NCI-H2196 (cell line): ENCODE results near the gene CCL16.
"Not testable (repeated sequence)": the region's sequence is repeated elsewhere in the genome, so short reads cannot be mapped to it uniquely, and the experiment has no call there.

ENCODE experiments used
- DNase-seq: peaks from one replicate; lab custom pipeline; 2025; ENCODE audit not compliant: unreplicated experiment; lab: John Stamatoyannopoulos, UW

Gene CCL16

DNA sequence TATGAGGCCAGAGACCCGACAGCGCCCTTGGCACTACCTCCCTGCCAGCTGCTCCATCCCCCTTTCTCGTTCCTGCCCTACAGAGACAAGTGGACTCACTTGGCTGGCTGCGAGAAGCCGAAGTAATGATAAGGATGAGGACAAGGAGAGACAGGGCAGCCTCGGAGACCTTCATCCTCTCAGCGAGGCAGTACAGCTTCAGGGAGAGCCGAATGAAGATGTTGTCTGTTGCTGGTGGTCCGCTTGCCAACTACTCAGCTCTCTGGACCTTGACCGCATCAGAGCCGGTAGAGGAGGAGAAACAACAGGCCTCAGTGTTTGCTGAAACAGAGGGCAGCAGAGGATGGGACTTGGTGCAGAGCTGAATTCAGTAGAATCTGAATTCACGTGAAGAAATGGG lies at the start of gene CCL16:
Gene CCL16 (minus strand): TSS at position 252 of the 400 bp plus-strand sequence. CDS start 77 bp downstream, at position 175.
- DNase-seq: no peak

GRCh38 chr17:36030956-36031355 lies 49.7 kb upstream of the CCL16 start:
- no peak for DNase-seq

GRCh38 chr17:36027761-36028160 lies 46.5 kb upstream of the CCL16 start:
- no peak for DNase-seq

GRCh38 chr17:36024106-36024869 lies 43.0 kb upstream of the CCL16 start:
- no peak for DNase-seq

- no peak for DNase-seq
Measured at GRCh38 chr17:36019423-36019822, 38.1 kb upstream of the CCL16 start.

- no peak for DNase-seq
Measured at GRCh38 chr17:36017799-36018198, 36.5 kb upstream of the CCL16 start, which contains the start of gene CCL23. Gene CCL23 (minus strand): TSS chr17:36017972. CDS start chr17:36017897, 75 bp downstream.

DNA sequence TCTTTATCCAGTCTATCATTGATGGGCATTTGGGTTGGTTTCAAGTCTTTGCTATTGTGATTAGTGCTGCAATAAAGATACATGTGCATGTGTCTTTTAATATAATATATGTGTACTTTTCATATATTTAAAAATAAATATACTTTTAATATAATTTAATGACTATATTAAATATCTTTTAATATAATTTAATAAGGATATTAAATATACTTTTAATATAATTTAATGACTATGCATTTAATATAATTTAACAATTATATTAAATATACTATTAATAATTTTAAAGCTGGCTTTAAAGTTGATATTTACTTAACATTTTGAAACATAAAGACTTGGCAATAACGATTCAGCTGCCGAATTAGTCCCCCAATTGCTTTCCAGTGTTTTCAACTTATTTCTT lies 35.3 kb upstream of the CCL16 start:
- no peak for DNase-seq

GRCh38 chr17:36015895-36016294 lies 34.6 kb upstream of the CCL16 start:
- DNase-seq: not testable (repeated sequence)

DNA sequence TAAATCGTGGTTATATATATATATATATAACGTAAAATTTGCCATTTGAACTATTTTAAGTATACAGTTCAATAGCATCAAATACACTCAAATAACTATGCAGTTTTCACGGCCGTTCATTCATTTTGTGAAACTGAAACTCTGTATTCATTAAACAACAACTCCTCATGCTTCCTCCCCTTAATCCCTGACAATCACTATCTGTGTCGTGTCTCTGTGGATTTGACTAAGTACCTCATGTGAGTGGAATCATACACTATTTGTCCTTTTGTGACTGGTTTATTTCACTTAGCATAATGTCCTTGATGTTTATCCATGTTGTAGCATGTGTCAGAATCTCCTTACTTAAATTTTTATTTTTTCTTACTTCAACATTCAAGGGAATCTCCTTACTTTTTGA lies 33.6 kb upstream of the CCL16 start:
- no peak for DNase-seq

GRCh38 chr17:36011201-36011600 lies 29.9 kb upstream of the CCL16 start:
- no peak for DNase-seq

DNA sequence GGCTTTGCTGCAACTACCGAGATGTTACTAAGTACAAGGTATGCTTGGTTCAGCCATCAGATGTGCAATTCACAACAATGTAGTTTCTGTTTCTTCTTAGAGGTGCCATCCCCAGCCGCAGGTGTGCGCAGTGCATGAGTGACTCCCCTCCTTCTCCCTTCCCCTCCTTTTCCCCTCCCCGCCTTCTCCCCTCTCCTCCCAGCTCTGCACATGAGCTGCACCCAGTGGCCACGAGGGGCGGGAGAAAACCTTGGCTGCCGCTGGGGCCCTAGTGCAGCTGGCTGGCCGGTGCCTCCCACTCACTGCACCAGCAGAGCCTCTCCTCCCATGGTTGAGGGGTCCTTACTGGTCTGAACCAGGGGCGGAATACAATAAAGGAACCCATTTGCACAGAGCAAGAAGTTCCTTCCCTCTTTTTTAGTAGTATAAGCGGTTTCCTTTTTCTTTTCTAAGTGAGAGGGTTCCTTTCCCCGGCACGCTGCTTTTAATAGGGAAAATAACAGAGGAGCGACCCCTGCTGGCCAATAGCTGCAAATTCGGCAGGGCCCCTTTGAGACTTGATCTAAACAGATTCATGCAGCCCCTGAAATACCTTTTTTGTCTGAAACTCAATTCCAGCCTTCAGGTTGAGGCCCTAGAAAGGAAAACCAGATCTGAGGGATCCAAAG lies 27.8 kb upstream of the CCL16 start:
- DNase-seq: no peak

DNA sequence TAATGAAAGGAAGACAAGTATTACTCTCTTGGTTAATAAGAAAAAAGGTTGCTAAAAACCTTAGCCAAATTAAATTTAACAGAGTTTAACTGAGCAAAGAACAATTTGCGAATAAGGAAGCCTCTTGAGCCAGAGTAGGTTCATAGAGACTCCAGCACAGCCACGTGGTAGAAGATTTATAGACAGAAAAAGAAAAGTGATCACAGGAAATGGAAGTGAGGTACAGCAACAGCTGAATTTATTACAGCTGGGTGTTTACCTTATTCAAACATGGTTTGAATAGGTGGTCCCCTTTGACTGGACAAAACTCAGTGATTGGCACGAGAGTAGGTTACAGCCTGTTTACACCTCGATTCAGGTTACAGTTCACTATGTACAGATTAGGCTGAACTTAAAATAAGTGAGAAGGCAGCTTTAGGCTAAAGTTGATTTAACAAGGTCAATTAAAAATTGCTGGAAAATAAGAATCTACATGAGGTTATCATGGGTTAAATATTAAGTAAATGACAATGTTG lies 23.4 kb upstream of the CCL16 start:
- no peak for DNase-seq

DNA sequence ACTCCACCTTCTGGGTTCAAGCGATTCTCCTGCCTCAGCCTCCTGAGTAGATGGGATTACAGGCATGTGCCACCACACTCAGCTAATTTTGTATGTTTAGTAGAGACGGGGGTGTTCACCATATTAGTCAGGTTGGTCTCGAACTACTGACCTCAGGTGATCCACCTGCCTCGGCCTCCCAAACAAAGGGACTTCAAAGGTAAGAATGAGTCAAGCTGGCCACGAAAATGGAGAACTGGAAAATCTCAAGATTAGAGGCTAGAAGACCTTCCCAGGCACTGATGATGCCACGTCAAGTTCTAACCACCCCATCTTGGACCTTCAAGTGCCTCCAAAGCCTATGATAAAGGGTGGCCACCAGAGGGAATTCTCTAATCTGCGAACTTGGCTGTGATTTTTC lies 21.3 kb upstream of the CCL16 start:
- DNase-seq: no peak

DNA sequence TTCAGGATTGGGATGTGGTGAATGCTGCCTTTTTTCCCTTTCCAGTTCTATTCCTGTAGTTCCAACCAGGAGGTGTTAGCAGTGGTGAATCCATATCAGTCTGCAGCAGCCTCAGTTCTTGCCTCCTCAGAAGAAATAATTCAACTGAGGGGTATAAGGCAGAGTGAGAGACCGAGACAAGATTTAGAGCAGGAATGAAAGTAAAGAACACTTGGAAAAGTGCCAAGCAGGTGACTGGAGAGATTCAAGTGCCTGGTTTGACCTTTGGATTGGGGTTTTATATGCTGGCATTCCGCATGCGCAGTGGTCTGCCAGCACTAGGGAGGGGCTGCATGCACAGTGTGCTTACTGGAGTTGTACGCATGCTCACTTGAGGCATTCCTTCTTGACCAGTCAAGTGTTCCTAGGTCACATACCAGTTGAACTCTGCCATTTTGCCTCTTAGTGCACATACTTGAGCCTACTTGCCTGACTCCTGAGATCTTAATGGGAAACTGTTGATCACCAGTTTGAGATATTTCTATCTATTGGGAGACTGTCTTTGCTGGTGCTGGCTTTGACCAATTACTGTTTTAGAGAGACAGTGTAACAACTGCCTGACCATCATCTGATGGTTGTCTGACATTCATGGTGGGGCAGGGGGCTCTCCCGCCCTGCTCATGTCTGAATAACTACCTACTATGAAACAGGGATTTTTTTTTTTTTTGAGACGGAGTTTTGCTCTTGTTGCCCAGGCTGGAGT lies 20.7 kb upstream of the CCL16 start:
- DNase-seq: no peak

DNA sequence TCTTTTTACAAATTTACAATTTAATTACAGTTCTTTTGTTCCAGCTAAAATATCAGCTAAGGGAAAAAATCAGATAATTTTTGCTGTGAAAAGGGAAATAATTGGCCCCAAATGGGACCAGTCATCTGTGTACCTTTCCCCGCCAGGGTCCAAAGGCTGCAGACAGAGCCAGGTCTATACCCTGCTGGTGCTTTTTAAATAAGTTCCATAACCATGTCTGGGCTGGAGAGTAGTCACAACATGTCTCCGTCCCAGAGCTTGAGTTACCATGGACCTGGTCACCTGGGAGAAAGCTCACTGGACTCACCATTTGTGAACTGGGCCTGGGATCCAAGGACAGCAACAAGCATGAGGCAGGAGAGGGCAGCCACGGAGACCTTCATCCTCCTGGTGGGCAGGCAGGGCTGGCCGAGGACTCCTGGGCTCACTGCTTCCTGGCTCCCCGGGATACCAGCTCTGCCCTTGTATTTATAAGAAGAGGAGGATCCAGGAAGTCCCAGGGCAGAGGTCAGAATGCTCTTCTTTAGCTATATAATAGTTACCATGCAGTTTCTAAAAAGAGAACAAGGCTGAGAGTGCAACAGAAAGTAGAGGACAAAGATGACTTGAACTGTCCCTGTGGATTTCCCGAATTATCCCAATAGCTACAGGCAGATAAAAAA lies 19.9 kb upstream of the CCL16 start, which contains the start of gene CCL15:
Gene CCL15 (minus strand): TSS at position 444 of the 662 bp plus-strand sequence. CDS start 61 bp downstream, at position 383.
- no peak for DNase-seq

DNA sequence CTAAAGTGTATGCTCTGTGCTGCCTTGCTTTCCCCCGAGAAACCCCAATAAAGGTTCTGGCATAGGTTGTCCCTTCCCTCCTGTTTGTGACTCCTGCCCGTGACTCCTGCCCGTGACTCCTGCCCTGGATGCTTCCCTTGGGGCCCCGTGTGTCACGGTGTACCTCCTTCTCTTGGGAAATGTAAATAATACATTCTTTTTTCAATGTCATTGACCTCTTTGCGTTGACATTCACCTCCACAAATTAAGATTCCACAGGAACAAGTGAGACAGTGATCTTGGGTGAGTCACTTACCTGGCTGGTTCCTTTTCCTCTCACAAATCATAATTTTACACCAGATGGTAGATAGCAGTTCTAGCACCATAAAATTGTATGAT lies 19.4 kb upstream of the CCL16 start:
- no peak for DNase-seq

GRCh38 chr17:35998756-35999155 lies 17.5 kb upstream of the CCL16 start:
- no peak for DNase-seq

DNA sequence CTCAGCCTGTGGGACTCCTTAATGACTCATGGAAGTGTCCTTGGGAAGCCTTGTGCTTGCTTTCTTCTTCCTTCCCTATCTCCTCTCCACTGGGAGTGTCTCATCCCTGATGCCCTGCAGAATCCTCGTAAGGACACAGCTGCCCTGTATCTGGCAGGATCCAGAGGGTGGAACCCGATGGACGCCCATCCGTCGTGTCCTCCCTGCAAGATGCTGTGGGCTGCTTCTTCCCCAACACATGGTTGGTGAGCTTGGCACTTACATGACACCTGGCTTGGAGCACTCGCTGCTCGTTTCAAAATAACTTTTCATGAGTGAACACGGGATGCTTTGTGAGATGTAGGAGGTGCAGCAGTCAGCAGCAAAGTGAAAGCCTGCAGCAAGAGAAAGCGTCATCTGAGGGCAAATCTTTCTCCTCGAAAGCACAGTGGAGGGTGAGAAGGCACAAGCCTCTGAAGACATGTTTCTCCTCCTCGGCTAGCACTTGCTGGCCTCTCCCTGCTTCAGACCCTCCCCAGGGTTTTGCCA lies 16.8 kb upstream of the CCL16 start:
- DNase-seq: no peak

GRCh38 chr17:35995346-35995745 lies 14.0 kb upstream of the CCL16 start:
- not testable (repeated sequence) for DNase-seq

GRCh38 chr17:35991075-35991474 lies 9.8 kb upstream of the CCL16 start:
- no peak for DNase-seq

GRCh38 chr17:35988164-35988563 lies 6.9 kb upstream of the CCL16 start:
- DNase-seq: no peak
